Activated CD4-positive, alpha-beta T cell treated with anti-CD3 and anti-CD28 coated beads for 1 hour (primary cell): ENCODE data around the gene UBE2V1.
"Not testable (repeated sequence)": the region's sequence is repeated elsewhere in the genome, so short reads cannot be mapped to it uniquely, and the experiment has no call there.

Experiments used
- DNase-seq: peaks from one replicate; pipeline ENCODE4 v3.0.0-alpha.2; 2020

The UBE2V1 gene

DNA sequence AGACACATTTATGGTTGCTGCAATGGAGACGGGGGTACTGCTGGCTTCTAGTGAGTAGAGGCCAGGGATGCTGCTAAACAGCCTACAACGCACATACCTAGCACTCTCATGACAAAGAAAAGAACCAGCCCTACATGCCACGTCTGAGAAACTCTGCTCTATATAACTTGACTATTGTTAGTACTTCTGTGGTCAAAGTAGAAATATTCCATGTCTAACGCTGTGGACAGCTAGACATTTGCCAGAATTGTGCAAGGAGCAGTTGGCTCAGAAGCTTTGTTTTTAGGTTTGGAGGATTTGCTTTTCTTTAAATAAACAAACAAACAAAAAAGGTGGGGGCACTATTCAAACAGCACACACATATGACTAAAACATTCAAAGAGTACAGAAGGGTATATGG is 20.5 kb downstream of the UBE2V1 start:
- DNase-seq: no peak

DNA sequence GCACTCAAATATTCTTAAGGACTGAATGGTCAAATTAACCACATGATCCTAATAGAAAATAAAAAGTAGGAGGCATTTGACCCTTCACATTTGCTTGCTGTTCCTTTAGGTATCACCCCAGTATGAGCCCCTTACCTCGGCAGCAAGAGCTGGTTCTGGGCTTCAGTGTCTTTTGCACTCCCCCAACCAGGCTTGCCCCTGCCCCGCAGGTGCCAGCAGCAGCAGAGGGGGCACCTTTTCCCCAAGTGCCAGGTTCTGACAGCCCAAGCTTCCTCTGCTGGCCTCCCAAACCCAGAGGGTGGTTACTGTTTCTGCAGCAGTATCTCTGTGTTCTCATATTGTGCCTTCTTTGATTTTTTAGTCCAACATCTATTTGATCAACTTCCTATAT is 23.2 kb downstream of the UBE2V1 start:
- no peak for DNase-seq

DNA sequence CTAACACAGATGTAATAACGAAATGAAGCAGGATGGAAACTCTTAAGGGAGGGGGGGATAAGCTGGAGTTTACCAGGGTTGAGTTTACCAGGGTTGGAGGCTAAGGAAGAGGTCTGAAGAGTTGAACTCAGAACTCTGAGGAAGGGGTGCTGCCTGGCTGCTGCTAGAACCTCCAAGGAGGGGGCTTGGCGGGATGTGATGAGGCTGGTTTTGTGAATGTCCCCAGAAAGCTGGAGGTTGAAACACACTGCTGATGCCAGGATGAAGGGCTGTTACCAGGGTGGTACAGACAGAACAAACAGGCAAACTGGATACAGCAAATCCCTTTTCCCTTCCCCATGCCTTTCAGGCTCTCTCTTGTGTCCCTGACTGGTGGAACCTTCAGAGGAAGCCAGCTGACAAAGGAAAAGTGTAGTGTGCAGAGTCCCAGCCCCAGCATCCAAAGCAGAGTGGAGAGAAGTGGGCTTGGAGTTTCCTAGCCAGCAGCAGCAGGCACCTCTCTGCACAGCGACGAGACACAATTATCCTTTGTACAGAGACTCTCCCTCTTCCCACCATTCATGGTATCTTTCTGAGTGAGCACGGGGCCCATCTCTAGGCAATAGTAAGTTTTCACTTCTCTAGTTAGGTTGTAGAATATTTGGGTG is 23.7 kb downstream of the UBE2V1 start:
- no peak for DNase-seq

DNA sequence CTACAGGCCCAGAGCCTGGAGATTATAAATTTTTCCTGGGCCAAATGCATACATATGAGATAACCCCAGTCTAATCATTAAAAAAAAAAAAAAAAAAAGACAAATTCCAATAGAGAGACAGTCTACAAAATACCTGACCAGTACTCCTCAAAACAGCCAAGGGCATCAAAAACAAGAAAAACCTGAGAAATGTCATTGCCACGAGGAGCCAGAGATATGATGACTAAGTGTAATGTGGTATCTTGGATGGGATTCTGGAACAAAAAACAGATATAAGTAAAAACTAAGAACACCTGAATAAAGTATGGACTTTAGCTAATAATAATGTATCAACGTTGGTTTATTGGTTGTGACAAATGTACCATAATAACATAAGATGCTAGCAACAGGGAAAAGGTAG is 24.9 kb downstream of the UBE2V1 start:
- no peak for DNase-seq

DNA sequence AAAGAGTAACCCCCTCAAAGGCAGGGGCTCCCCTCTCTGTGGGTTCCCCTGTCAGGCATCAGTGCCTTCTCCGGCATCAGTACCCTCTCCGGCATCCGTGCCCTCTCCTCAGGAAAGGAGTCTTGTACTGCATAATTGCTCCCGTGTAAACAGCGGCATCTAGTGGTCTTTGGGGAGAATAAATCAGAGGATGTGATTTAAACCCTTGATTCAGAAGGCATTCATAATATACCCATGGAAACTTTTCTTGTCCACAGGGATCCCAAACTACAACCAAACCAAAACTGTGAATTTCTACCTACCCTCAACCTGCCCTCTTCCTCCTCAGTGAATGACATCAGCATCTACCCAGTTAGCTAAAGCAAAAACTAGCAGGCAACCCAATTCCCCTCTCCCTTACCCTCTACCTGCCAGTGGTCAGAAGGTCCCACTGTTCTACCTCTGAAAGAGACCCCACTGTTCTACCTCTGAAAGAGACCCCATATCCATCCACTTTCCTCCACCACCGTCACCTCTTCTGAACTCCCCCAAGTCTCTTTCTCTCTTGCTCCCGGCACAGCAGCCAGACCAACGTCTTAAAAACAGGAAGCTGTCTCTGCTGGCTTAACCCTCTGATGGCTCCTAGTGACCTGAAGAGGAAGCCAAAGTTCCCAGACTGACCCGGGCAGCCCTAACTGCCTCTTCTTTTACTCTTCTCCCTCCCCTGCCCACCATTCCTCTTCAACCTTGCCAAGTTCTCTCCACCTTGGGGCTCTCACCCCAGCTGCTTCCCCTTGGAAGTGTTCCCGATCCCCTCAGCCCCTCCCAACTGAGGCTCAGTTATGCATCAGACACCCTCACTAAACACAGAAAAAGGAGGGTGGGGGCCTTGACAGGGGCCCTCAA is 27.2 kb downstream of the UBE2V1 start:
- DNase-seq: no peak

DNA sequence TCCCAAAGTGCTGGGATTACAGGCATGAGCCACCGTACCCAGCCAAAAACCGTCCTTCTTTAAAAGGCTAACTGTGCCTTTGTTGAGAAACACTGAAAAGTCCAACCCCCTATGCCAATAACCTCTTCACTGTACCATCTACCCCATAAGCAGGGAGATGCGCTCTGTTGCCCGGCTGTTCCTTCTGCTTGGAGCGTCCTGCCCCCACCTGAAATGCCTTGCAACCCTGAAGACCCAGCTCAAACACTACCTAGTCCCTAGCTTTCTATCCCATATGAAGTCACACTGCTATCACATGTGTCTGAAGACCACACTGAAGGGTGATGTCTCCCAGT is 27.8 kb downstream of the UBE2V1 start:
- DNase-seq: no peak

DNA sequence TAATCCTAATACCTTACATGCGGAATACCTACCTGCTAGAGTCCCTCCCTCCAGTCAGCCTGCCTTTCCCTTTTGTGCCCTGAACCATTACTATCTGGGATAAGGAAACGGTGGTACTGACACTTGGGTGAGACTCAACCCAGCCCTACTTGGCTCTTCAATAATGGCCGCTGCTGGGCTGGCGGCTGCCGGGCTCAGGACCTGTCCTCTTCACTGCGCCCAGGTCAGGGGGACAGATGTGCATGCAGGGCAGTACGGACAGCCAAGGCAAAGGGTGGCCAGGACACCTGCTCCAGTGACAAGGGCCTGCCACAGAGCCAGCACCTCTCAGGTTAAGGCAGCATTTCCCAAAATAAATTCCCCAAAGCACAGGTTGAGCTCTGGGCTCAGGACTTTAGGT is 29.9 kb downstream of the UBE2V1 start:
- DNase-seq: no peak

DNA sequence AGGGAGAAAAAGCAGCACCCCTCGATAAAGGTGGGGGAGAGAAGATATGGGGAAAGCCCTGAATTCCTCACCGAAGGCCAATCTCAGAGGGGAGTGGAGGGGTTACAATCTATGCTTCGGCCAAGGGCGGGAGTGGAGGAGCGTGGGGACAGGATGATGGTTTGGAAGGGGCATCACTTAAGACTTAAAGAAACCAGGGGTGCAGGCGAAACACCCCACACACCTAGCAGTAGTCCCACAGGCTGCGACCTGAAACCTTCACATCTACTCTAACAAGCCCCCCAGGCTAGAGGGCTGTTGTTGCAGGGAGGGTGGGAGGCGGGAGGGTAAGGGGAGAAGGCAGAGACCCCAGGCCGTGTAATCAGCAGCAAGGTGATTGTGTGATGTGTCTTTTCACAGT is 30.9 kb downstream of the UBE2V1 start:
- DNase-seq: not testable (repeated sequence)

DNA sequence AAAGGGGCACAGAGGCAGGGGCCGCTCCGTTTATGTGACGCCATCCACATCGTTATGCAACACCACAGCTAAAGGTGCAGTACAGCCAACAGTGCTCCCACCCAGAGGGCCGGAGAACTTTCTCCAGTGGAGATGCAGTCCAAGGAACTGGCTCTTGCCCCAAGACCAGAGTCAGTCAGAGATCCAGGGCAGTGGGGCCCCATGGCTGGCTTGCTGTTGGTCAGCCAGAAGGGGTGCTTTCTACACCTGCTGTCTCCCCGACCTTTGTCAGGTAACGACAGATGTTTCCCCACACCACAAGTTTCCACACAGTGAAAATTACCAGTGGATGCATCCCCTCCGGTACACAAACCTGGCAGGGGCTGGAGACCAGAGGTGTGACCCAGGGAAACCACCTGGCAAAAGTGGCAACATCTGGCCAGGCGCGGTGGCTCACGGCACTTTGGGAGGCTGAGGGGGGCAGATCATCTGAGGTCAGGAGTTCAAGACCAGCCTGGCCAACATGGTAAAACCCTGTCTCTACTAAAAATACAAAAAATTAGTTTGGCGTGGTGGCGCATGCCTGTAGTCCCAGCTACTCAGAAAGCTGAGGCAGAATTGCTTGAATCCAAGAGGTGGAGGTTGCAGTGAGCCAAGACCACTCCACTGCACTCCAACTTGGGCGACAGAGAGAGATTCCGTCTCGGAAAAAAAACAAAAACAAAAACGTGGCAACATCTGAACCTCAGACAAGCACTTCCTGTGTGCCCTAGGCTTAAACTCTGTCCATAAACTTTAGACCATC is 34.9 kb downstream of the UBE2V1 start:
- DNase-seq: no peak

DNA sequence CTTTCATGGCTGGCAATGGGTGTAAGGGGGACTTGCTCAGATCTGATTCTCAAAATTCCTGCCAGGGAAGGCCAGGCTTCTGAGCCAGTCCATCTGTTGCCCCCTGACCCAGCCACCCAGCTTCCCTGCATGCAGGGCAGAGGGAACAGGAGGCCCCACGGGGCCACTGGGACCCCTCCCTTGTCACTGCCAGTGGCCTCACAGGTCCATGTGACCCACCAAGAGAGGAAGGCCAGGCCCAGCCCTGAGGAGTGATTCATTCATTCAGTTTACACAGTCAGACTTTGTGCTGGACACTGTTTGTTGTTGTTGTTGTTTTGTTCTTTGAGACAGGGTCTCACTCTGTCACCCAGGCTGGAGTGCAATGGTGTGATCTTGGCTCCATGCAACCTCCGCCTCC is 39.5 kb downstream of the UBE2V1 start:
- no peak for DNase-seq

DNA sequence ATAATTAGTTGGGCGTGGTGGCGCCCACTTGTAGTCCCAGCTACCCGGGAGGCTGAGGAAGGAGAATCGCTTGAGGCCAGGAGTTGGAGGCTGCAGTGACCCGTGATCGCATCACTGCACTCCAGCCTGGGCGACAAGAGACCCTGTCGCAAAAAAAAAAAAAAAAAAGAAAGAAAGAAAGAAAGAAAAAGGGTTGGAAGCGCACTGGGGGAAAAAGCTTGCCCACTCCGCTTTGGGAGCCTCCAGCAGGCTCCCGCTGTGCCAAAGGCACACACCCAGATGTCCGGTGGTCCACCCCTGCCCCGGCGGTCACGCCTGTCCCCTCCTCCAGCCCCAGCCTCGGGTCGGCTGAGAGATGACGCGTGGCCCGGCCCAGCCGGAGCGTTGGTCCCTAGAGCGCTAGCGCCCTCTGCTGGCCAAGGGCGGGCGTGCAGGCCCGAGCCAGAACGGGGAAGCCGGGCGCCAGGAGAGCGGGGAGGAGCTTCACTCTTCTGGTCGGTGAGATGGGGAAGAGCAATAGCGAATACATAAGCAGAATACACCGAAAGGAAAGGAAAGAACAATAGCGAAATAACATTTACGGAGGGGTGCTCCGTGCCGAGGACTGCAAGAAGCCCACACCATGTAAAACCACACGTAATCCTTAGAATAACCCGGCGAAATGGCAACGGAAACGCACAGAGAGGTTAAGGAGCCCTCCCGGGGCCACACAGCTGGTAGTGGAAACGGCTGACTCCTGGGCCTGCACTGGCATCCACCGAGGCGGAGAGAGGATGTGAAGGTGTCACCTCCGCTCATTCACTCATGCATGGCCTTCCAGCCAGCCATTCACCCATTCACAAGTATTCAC is 41.7 kb downstream of the UBE2V1 start:
- peak; percentile 87 for DNase-seq

DNA sequence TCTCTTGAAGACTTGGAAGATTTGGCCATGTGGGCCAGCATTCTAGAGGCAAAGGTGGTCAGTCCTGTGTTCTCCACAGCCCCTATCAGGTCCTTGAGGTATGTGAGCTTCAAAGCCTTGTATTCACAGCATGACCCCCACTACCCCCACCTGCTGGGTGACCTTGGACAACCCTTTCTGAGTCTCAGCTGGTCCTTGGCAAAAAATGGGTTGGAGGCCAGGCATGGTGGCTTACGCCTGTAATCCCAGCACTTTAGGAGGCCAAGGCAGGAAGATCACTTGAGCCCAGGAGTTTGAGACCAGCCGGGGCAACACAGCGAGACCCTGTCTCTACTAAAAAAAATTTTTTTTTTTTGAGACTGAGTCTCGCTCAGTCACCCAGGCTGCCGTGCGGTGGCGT is 42.6 kb downstream of the UBE2V1 start:
- no peak for DNase-seq

DNA sequence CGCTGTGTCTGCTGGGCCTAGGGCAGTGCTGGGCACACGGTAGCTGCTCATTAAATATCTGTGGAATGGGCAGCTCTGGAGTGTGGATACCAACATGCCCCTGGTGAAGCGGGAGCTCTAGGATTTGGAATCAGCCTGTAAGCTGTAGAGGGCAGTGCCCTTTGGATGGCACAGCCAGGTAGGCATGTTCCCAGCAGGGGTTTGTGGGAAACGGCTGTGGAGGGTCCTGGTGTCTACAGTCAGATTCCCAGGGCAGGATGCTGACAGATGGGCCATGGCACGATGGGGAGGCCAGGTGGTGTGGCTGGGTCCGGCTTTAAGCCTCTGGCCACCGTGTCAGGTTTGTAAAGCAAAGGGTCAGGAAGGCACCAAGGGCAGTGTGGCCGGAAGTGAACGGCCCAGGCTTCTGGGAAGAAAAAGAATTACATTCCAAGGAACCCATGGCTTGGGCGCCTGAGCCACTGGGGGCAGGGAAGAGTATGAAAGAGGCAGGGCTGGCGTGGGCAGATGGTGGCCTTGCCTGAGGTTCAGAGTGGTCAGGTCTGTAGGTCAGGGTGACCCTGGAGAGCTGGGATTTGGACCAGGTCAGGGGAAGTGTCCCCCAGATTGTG is 44.8 kb downstream of the UBE2V1 start:
- no peak for DNase-seq

DNA sequence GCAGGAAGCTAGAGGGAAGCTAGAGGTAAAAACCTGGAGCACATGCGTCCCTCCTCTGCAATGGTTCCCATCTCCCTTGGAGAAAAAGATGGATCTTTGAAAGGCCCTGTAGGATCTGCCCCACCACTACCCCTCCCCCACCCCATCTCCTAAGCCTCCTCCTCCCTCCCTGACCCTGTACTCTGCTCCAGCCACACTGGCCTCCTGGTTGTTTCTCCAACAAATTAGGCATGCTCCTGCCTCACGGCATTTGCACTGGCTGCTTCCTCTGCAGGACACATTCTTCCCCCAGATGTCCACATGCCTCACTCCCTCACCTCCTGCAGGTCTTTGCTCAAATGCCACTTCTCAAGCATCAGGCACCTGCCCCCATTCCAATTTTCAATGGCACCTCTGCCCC is 45.5 kb downstream of the UBE2V1 start:
- no peak for DNase-seq

DNA sequence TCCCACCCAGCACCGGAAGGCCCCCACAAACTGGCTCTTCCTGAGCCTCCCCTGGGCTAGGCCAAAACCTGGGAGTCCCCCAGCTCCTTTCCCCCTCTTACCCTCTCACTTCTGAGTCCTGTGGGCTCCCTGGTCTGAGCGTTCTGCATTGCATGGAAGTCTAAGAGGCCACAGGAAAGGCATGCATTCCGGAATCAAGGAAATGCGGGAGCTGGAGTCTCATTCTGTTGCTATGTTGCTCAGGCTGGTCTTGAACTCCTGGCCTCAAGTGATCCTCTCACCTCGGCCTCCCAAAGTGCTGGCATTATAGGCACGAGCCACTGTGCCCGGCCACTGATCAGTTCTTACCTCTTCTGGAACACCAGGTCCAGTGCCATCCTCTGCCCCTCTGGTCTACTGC is 45.9 kb downstream of the UBE2V1 start:
- DNase-seq: no peak

DNA sequence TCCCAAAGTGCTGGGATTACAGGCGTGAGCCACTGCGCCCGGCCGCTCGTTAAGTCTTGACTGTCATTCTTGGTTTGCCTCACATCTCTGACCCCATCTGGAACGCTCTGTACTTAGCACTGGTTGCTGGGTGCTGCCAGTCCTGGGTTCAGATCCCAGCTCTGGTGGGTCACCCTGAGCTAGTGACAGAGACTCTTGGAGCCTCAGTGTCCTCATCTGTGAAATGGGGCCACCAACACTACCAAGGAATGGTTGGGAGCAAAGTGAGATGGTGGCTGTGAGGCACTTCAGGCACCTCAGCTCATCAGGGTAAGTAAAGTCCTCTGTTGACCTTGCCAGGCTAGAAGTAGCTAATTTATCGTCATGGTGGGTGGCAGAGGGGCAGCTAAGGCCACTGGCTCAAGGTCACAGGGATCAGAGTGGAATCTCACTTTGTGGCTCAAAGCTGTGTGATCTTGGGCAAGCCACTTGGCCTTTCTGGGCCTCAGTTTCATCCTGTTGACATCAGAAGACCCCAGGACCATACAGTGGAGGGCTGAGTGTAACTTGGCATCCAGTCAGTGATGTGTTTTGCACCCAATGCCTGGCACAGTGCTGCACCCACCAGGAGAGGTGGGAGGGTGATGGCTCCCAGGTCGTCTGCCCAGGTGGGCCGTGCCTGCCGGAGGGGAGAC is 46.7 kb downstream of the UBE2V1 start:
- no peak for DNase-seq

DNA sequence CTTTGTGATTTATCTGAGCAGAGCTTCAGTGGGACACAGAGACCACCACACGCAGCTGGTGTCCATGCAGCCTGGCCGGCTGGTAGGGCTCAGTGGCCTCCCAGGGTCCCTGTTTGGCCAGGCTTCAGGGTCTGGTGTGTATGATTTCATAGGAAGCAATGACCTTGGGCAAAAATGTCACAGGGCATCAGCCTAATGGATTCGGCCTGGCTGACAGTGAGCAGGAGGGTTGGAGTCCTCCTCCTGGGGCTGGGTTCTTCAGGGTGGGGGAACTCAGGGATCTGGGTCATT is 47.7 kb downstream of the UBE2V1 start:
- no peak for DNase-seq

DNA sequence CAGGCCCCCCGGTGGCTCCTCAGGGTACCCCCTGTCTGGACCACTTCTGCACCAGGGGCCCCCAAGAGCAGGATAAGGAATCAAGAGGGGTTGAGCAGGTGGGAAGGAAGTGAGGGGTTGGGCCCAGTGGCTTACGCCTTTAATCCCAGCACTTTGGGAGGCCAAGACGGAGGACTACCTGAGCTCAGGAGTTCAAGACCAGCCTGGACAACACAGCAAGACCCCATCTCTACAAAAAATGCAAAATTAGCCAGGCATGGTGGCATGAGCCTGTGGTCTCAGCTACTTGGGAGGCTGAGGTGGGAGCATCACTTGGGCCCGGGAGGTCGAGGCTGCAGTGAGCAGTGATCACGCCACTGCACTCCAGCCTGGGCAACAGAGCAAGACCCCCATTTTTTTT is 49.2 kb downstream of the UBE2V1 start:
- DNase-seq: not testable (repeated sequence)

DNA sequence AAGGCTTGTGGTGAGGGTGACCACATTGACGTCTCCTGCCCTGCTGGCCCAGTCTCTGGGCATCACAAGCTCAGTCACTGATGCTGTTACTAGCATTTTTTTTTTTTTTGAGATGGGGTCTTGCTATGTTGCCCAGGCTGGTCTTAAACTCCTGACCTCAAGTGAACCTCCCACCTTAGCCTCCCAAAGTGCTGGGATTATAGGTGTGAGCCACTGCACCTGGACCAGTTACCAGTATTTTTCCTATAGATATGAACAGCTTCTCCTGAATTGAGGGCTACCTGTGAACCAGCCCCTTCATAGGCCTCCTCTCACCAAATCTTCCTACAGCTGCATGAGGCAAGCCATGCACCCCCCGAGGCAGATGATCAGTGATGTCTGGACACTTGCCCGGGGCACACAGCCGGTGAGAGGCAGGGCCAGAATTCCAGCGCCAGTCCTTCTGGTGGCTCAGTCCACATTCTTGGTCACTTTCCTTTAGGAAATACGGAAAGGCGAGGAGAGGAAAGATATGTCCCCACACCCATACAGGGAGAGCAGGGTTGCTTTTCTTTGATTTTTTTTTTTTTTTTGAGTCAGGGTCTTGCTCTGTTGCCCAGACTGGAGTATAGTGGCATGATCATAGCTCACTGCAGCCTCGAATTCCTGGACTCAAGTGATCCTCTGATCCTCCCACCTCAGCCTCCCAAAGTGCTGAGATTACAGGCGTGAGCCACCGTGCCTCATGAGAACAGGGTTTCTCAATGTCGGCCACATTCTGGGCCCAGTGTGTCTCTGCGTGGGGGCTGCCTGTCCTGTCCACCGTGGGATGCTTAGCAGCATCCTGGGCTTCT is 50.7 kb downstream of the UBE2V1 start:
- DNase-seq: no peak

DNA sequence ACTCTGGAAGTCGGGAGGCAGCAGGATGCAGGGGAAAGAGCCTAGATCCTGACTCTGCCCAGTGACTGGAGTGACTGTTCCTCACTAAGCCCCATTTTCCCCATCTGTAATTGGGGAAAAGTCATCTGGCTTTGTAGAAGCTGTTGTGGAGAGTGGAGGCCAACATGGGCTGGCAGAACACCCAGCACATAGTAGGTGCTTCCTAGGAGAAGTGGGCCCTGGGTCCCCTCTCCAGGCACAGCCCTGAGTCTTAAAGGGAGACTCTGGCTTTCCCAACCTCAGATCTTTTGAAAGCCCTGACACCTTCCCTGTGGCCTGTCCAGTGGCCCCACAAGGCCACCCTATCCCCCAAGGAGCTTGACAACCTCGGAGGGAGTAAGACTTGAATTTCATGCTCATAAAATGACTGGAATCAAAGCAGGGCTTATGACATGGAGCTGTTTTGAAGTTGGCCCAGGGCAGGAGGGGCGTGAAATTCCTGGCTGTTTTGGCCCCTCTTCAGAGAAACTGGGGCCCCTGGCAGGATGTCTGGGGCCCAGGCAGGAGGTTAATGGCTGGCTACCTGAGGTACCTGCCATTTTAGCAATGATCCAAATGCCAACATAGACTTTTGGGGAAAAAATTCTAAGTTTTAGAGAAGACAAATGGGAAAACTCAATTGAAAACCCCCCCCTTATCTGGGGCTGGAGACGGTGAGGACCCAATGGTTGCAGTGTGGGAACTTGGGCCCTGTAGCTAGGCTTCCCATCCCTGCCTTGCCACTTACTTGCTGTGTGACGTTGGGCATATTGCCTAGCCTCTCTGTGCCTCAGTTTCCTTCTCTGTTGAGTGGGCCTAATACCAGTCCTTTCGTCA is 51.6 kb downstream of the UBE2V1 start:
- no peak for DNase-seq
